H1 (cell line): ENCODE data around the gene LYAR. TPM values are rescaled to one million over a fixed set of nuclear protein-coding genes. Genes with fewer than 3 reads are reported as not detected.

Experiments
- CTCF ChIA-PET: fragments of 300-600 bp; sonication (Branson Sonifier 250); formaldehyde crosslinking; loops from one replicate; lab custom pipeline; 2021; ENCODE audit not compliant: partially characterized antibody; lab: Charles Lee
- POLR2A ChIA-PET: fragments of 300-600 bp; sonication (Branson Sonifier 250); formaldehyde crosslinking; loops from one replicate; lab custom pipeline; 2021; ENCODE audit warnings: inconsistent platforms; ENCODE audit not compliant: partially characterized antibody; lab: Charles Lee
- DNase-seq, 2 experiments: peaks; one replicate each; pipeline versions ENCODE4 v3.0.0 to v3.0.0-alpha.2; 2010 to 2022; ENCODE audit warnings: low spot score in 2 of 2, low read depth in 1 of 2, mixed read lengths in 1 of 2
- FAIRE-seq: peaks from 2 replicates; lab custom pipeline; 2011; peaks lifted over from hg19 to GRCh38; lab: Jason Lieb, UNC
- H2AFZ ChIP-seq: 2 replicates; pipeline ENCODE4 v1.8.1; 2012; ENCODE audit warnings: low read length, inconsistent platforms
- H2AK5ac ChIP-seq: 2 replicates; pipeline ENCODE4 v1.6.1; 2013; ENCODE audit warnings: low read depth, low read length
- H2BK120ac ChIP-seq: replicated peaks from 2 replicates; pipeline ENCODE3; 2013; ENCODE audit warnings: low read depth, low read length, inconsistent platforms
- H2BK12ac ChIP-seq: 2 replicates; pipeline ENCODE4 v1.6.1; 2013; ENCODE audit warnings: low read depth, low read length
- H2BK15ac ChIP-seq: 2 replicates; pipeline ENCODE4 v1.6.1; 2013; ENCODE audit warnings: low read length
- H2BK20ac ChIP-seq: 2 replicates; pipeline ENCODE4 v1.6.1; 2013; ENCODE audit warnings: low read length
- H2BK5ac ChIP-seq: 2 replicates; pipeline ENCODE4 v1.6.1; 2013; ENCODE audit warnings: low read depth, low read length
- H3K14ac ChIP-seq: 2 replicates; pipeline ENCODE4 v1.6.1; 2013; ENCODE audit warnings: inconsistent platforms; ENCODE audit not compliant: insufficient read length
- H3K18ac ChIP-seq: 2 replicates; pipeline ENCODE4 v1.6.1; 2013; ENCODE audit warnings: low read length; ENCODE audit errors: extremely low read depth
- H3K23ac ChIP-seq: 2 replicates; pipeline ENCODE4 v1.6.1; 2013; ENCODE audit warnings: inconsistent platforms; ENCODE audit not compliant: insufficient read length
- H3K23me2 ChIP-seq: 2 replicates; pipeline ENCODE4 v1.6.1; 2013; ENCODE audit warnings: low read depth, low read length
- H3K27ac ChIP-seq: 2 replicates; pipeline ENCODE4 v1.6.1; 2011; ENCODE audit warnings: low read depth, low read length, inconsistent platforms
- H3K27me3 ChIP-seq, 4 experiments: replicated peaks in 1 of 4; 1 replicate in 1 of 4; 2 replicates in 3 of 4; pipeline versions ENCODE4 v1.6.1 to v1.8.1; 2011 to 2013; ENCODE audit warnings: low read length in 3 of 4, mild to moderate bottlenecking in 3 of 4, inconsistent platforms in 2 of 4, mixed read lengths in 2 of 4, moderate library complexity in 1 of 4; ENCODE audit not compliant: control insufficient read depth in 3 of 4, insufficient read depth in 3 of 4; ENCODE audit errors: extremely low read depth in 1 of 4
- H3K36me3 ChIP-seq, 4 experiments: 2 replicates each; pipeline versions ENCODE4 v1.6.1 to v1.8.1; 2011 to 2013; ENCODE audit warnings: mild to moderate bottlenecking in 4 of 4, low read length in 3 of 4, moderate library complexity in 2 of 4, control low read depth in 1 of 4, inconsistent platforms in 1 of 4; ENCODE audit not compliant: insufficient read depth in 4 of 4, control insufficient read depth in 2 of 4
- H3K4ac ChIP-seq: replicated peaks from 2 replicates; pipeline ENCODE3; 2013; ENCODE audit warnings: low read length, low read depth, mixed read lengths, inconsistent platforms; ENCODE audit not compliant: insufficient read length
- H3K4me1 ChIP-seq, 4 experiments: replicated peaks in 1 of 4; 1 replicate in 1 of 4; 2 replicates in 3 of 4; pipeline versions ENCODE4 v1.6.1 to v1.8.1; 2011 to 2013; ENCODE audit warnings: low read length in 3 of 4, inconsistent platforms in 2 of 4, mixed read lengths in 1 of 4; ENCODE audit not compliant: insufficient read depth in 4 of 4, control insufficient read depth in 3 of 4
- H3K4me2 ChIP-seq, 2 experiments: 2 replicates each; pipeline versions ENCODE4 v1.6.1 to v1.8.1; 2011 to 2013; ENCODE audit warnings: low read depth in 2 of 2, low read length in 2 of 2, control low read depth in 1 of 2, inconsistent platforms in 1 of 2, mild to moderate bottlenecking in 1 of 2; ENCODE audit not compliant: insufficient read depth in 1 of 2
- H3K4me3 ChIP-seq, 4 experiments: fragments of 200-600, 300-600 bp in 1 of 4; sonication (generic), shearing (Covaris generic), sonication (Bioruptor Twin) in 1 of 4; 2 replicates each; pipeline versions ENCODE4 v1.5.1 to v1.8.1; 2011 to 2016; ENCODE audit warnings: low read length in 4 of 4, low read depth in 3 of 4, control low read depth in 2 of 4, inconsistent platforms in 2 of 4, mild to moderate bottlenecking in 2 of 4, mixed read lengths in 1 of 4, moderate library complexity in 1 of 4; ENCODE audit not compliant: insufficient read depth in 2 of 4; ENCODE audit errors: extremely low read depth in 1 of 4
- H3K56ac ChIP-seq: replicated peaks from 2 replicates; pipeline ENCODE3; 2013; ENCODE audit warnings: low read depth, mild to moderate bottlenecking, mixed read lengths, low read length, inconsistent platforms; ENCODE audit not compliant: insufficient read length
- H3K79me1 ChIP-seq: 2 replicates; pipeline ENCODE4 v1.6.1; 2013; ENCODE audit warnings: low read depth, low read length, control low read depth
- H3K79me2 ChIP-seq, 2 experiments: 2 replicates each; pipeline versions ENCODE4 v1.6.1 to v1.8.1; 2012 to 2013; ENCODE audit warnings: low read length in 2 of 2, mild to moderate bottlenecking in 2 of 2, inconsistent platforms in 1 of 2; ENCODE audit not compliant: insufficient read depth in 2 of 2, control insufficient read depth in 1 of 2
- H3K9ac ChIP-seq, 4 experiments: replicated peaks in 1 of 4; 1 replicate in 1 of 4; 2 replicates in 3 of 4; pipeline versions ENCODE4 v1.6.1 to v1.8.1; 2011 to 2013; ENCODE audit warnings: low read depth in 3 of 4, low read length in 3 of 4, control low read depth in 2 of 4, mild to moderate bottlenecking in 2 of 4, moderate library complexity in 2 of 4, inconsistent platforms in 1 of 4; ENCODE audit errors: extremely low read depth in 1 of 4
- H3K9me3 ChIP-seq, 2 experiments: 2 replicates each; pipeline versions ENCODE4 v1.6.1 to v1.8.1; 2012 to 2013; ENCODE audit warnings: mild to moderate bottlenecking in 2 of 2, moderate library complexity in 2 of 2, control low read depth in 1 of 2, inconsistent platforms in 1 of 2, low read depth in 1 of 2, low read length in 1 of 2, mixed read lengths in 1 of 2; ENCODE audit not compliant: insufficient read depth in 2 of 2
- H4K20me1 ChIP-seq, 2 experiments: replicated peaks in 1 of 2; 2 replicates each; pipeline versions ENCODE3 to v1.8.1; 2011 to 2013; ENCODE audit warnings: inconsistent platforms in 2 of 2, low read length in 2 of 2, mild to moderate bottlenecking in 1 of 2; ENCODE audit not compliant: insufficient read depth in 2 of 2, control insufficient read depth in 1 of 2
- H4K5ac ChIP-seq: 2 replicates; pipeline ENCODE4 v1.6.1; 2013; ENCODE audit warnings: low read length, low read depth, mixed read lengths, inconsistent platforms; ENCODE audit not compliant: insufficient read length
- H4K8ac ChIP-seq: 2 replicates; pipeline ENCODE4 v1.8.0; 2013; ENCODE audit warnings: mild to moderate bottlenecking, moderate library complexity, low read length, inconsistent platforms; ENCODE audit not compliant: insufficient read depth; ENCODE audit errors: extremely low read depth
- H4K91ac ChIP-seq: replicated peaks from 2 replicates; pipeline ENCODE3; 2013; ENCODE audit warnings: low read length, mixed read lengths, inconsistent platforms; ENCODE audit not compliant: insufficient read length
- CBX8 ChIP-seq: fragments of 300-800, 300-1000 bp; sonication (generic); IDR thresholded peaks from 2 replicates; pipeline ENCODE4 v1.7.1; 2016; ENCODE audit warnings: low read depth, low read length, borderline replicate concordance
- CEBPB ChIP-seq: IDR thresholded peaks from 2 replicates; pipeline ENCODE4 v1.6.1; 2012; ENCODE audit warnings: low read depth, low read length
- CTBP2 ChIP-seq: IDR thresholded peaks from 2 replicates; pipeline ENCODE4 v1.7.0; 2011; ENCODE audit warnings: borderline replicate concordance, mild to moderate bottlenecking, moderate library complexity, mixed read lengths, low read length; ENCODE audit not compliant: insufficient read depth, insufficient read length
- RAD21 ChIP-seq, 2 experiments: IDR thresholded peaks in 1 of 2; conservative IDR thresholded peaks in 1 of 2; 2 replicates each; pipeline ENCODE4 v1.6.1; 2011; ENCODE audit warnings: low read depth in 2 of 2, low read length in 2 of 2, improper control_type of control experiment in 1 of 2, inconsistent platforms in 1 of 2, mild to moderate bottlenecking in 1 of 2, moderate library complexity in 1 of 2
- TAF1 ChIP-seq: IDR thresholded peaks from 2 replicates; pipeline ENCODE4 v1.6.1; 2011; ENCODE audit warnings: mild to moderate bottlenecking, low read depth, low read length
- ZNF274 ChIP-seq: IDR thresholded peaks from 2 replicates; pipeline ENCODE4 v1.7.0; 2012; ENCODE audit warnings: low read length, borderline replicate concordance; ENCODE audit errors: extremely low read depth
- WGBS, 2 experiments: shearing (Covaris generic) in 1 of 2; methylation state at CpG; one replicate each; pipeline versions ENCODE4 v1.1.6 to v1.1.7; 2013 to 2015; ENCODE audit warnings: low lambda C conversion rate in 2 of 2, mixed read lengths in 2 of 2, inconsistent platforms in 1 of 2, low coverage in 1 of 2, missing lambda C conversion rate in 1 of 2; ENCODE audit not compliant: insufficient replicate concordance in 2 of 2, insufficient coverage in 1 of 2, insufficient read length in 1 of 2; ENCODE audit errors: extremely low coverage in 1 of 2, missing lambda C conversion rate in 1 of 2; 5-methylcytosine and 5-hydroxymethylcytosine counted together
- polyA plus RNA-seq, 7 experiments: library from polyadenylated mRNA; depleted of rRNA in 3 of 7; stranded (reverse) in 5 of 7; unstranded in 2 of 7; fragments of >200 nt in 5 of 7; fragments of 200-250 nt in 2 of 7; gene quantifications; 1 replicate in 5 of 7; 2 replicates in 1 of 7; 4 replicates in 1 of 7; pipeline versions ENCODE4 v1.2.1 to v1.2.3, GENCODE V29; 2011 to 2013; ENCODE audit warnings: missing spikeins in 2 of 7, mixed read lengths in 2 of 7
- total RNA-seq: library from RNA; stranded (reverse); fragmentation: NEBNext Ultra II Directional; extraction: Animal tissue kit (Norgen Biotek cat#: 25700); gene quantifications from 2 replicates; pipeline ENCODE4 v1.2.1, GENCODE V29; 2021
- TF ChIP-seq, protein P1 (sequence below): IDR thresholded peaks from 2 replicates; pipeline ENCODE4 v1.6.1; 2011; ENCODE audit warnings: low read depth, mild to moderate bottlenecking, low read length; ENCODE audit not compliant: insufficient read depth
- TF ChIP-seq, protein P2 (sequence below), 3 experiments: IDR thresholded peaks; 1 replicate in 2 of 3; 2 replicates in 1 of 3; pipeline versions ENCODE4 v1.5.1 to v1.6.1; 2011; ENCODE audit warnings: low read length in 3 of 3, mild to moderate bottlenecking in 3 of 3, inconsistent platforms in 2 of 3, low read depth in 1 of 3, moderate library complexity in 1 of 3; ENCODE audit not compliant: insufficient read depth in 1 of 3; ENCODE audit errors: control extremely low read depth in 1 of 3

Gene LYAR
- total and polyA plus RNA-seq, 2 of the 8 experiments (the other 6 are each of a cell fraction or from before 2014, with no cell fraction given) = 6.5 to 46.9 TPM

DNA sequence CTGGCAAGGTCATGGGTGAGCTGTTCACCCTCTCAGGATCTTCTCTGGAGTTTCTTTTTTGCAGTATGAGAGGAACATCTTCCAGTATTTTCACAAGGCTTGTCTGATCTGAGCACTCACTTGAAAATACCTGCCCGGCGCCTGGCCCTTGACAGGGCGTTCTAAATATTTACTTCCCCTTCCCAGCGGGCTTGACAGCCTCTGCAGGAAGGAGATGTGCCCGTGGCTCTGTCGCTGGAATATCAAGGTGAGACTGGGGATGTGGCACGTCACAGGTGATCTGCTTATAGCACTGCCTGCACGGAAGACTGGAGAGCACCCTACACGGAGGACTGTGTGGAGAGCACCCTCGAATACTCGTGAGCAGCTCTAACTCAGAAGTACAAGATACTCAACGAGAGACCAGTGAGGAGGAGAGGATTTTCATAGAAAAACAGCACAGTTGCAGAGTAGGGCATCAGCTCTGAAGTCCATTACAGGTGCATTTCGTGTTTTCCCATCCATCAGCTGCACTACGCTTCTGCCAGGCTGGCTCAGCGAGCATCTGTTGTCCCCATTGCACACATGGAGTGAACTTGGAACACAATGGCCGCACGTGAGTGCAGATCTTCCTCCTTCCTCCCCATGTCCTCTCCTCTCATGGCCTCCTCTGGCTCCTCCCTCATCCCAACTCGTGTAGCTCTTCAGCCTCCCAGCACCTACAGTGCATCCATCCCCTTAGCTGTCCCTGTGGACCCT is 32.2 kb upstream of the LYAR start:
- Histone ChIP-seq H4K20me1 (peaks cover 0 to 1% of the 10 kb centered on the region in 2 experiments), H2BK5ac (no peak overlapping the region), H2BK20ac (no peak overlapping the region), H3K4me2 (no peak overlapping the region), H3K14ac (no peak overlapping the region), H2AFZ (no peak overlapping the region), H3K18ac (no peak overlapping the region), H2BK15ac (no peak overlapping the region), H2BK12ac (no peak overlapping the region), H3K27me3 (no peaks in the 10 kb centered on the region), H2BK120ac (no peak overlapping the region), H4K91ac (no peak overlapping the region), H2AK5ac (no peak overlapping the region), H3K4me1 (0 out of 7 replicates have a peak, but pooled peaks cover 0 to 6% (median 0%) of the 10 kb centered on the region in 4 experiments), H3K9me3 (no peaks in the 10 kb centered on the region), H4K8ac (peak overlapping the region; percentile 45; the same call in 1 of the 2 replicates), H3K23ac (no peak overlapping the region), H3K4ac (no peak overlapping the region), H3K23me2 (no peaks in the 10 kb centered on the region), H3K36me3 (peaks cover 0 to 17% (median 7%) of the 10 kb centered on the region in 4 experiments; a peak in 4 of 8 replicates), H3K27ac (no peak overlapping the region), H3K79me1 (0 out of 2 replicates have a peak, but pooled peaks cover 3% of the 10 kb centered on the region), H3K56ac (no peak overlapping the region), H4K5ac (no peak overlapping the region), H3K79me2 (no peaks in the 10 kb centered on the region), H3K4me3 (no peak overlapping the region), H3K9ac (no peak overlapping the region)
- DNase-seq = no peak
- POLR2A ChIA-PET = interaction anchor here (0.7 kb wide), 1 partner anchor 25 kb away, joined by 3 read pairs; no protein-coding TSS in a partner anchor
- WGBS, 2 experiments = 87% methylated on average over 18 of the region's 18 CpGs; no CpG with 5 or more reads in 1 of the 2 experiments
- CTCF ChIA-PET = interaction anchor here (0.9 to 1.5 kb wide), 3 partner anchors 9 to 70 kb away, joined by 3 to 4 read pairs (median 4); no protein-coding TSS in a partner anchor
- FAIRE-seq = no peak
- TF ChIP-seq CEBPB (no peak), CTBP2 (no peak), CBX8 (no peak), ZNF274 (no peak), RAD21 (IDR thresholded peaks at IDR 0.05 in 1 of 2, conservative IDR thresholded peaks at IDR 0.05 in 1 of 2; ENCODE audit: low read depth in 2 of 2, low read length in 2 of 2) (no peak), TAF1 (no peak)
- TF ChIP-seq, protein P1, sequence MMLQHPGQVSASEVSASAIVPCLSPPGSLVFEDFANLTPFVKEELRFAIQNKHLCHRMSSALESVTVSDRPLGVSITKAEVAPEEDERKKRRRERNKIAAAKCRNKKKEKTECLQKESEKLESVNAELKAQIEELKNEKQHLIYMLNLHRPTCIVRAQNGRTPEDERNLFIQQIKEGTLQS = no peak
- TF ChIP-seq, protein P2, sequence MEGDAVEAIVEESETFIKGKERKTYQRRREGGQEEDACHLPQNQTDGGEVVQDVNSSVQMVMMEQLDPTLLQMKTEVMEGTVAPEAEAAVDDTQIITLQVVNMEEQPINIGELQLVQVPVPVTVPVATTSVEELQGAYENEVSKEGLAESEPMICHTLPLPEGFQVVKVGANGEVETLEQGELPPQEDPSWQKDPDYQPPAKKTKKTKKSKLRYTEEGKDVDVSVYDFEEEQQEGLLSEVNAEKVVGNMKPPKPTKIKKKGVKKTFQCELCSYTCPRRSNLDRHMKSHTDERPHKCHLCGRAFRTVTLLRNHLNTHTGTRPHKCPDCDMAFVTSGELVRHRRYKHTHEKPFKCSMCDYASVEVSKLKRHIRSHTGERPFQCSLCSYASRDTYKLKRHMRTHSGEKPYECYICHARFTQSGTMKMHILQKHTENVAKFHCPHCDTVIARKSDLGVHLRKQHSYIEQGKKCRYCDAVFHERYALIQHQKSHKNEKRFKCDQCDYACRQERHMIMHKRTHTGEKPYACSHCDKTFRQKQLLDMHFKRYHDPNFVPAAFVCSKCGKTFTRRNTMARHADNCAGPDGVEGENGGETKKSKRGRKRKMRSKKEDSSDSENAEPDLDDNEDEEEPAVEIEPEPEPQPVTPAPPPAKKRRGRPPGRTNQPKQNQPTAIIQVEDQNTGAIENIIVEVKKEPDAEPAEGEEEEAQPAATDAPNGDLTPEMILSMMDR (IDR thresholded peaks at IDR 0.05; ENCODE audit: control extremely low read depth in 1 of 3, insufficient read depth in 1 of 3, low read depth in 1 of 3, low read length in 3 of 3) = no peak
